ENCODE results near the gene ZP1.
"Not testable (repeated sequence)": the region's sequence is repeated elsewhere in the genome, so short reads cannot be mapped to it uniquely, and the experiment has no call there.

ZP1 gene

GRCh38 chr11:60866911-60867870, at the start of gene ZP1:
TSS of gene ZP1 (plus strand) at chr11:60867542. CDS start at chr11:60867562, 20 bp downstream.
- Mint-ChIP-seq H3K27me3 (peaks cover 10% of the 10 kb centered on the region), H3K27ac (ENCODE audit: low read depth) (no peak within 1 kb of the TSS), H3K36me3 (ENCODE audit: insufficient read depth) (no peaks in the 10 kb centered on the region), H3K4me1 (peaks cover 12% of the 10 kb centered on the region), H3K9me3 (no peaks in the 10 kb centered on the region), H3K4me3 (no peak within 1 kb of the TSS)
- DNase-seq (ENCODE audit: low spot score in 2 of 2): no peak
- ATAC-seq (replicated peaks; ENCODE audit: extremely low read depth, poor library complexity, severe bottlenecking): no peak

GRCh38 chr11:60818057-60818456, 49.3 kb upstream of the ZP1 start:
- no peaks in the 10 kb centered on the region for H3K4me1 Mint-ChIP-seq
- ATAC-seq (replicated peaks; ENCODE audit: extremely low read depth, poor library complexity, severe bottlenecking) (no peak), DNase-seq (ENCODE audit: low spot score in 2 of 2) (no peak)
- H3K4me3 Mint-ChIP-seq: no peak overlapping the region
- H3K27me3 Mint-ChIP-seq: peaks cover 5% of the 10 kb centered on the region
- no peaks in the 10 kb centered on the region for H3K36me3 Mint-ChIP-seq (ENCODE audit: insufficient read depth)
- no peak overlapping the region for H3K27ac Mint-ChIP-seq (ENCODE audit: low read depth)
- no peaks in the 10 kb centered on the region for H3K9me3 Mint-ChIP-seq

GRCh38 chr11:60821827-60822599, 45.3 kb upstream of the ZP1 start:
- Mint-ChIP-seq H3K36me3 (ENCODE audit: insufficient read depth) (no peaks in the 10 kb centered on the region), H3K4me3 (no peak overlapping the region), H3K27ac (ENCODE audit: low read depth) (no peak overlapping the region), H3K27me3 (no peaks in the 10 kb centered on the region), H3K4me1 (no peaks in the 10 kb centered on the region), H3K9me3 (no peaks in the 10 kb centered on the region)
- DNase-seq (ENCODE audit: low spot score in 2 of 2) (no peak), ATAC-seq (replicated peaks; ENCODE audit: extremely low read depth, poor library complexity, severe bottlenecking) (no peak)

GRCh38 chr11:60823745-60824306, 43.5 kb upstream of the ZP1 start:
- H3K27me3 Mint-ChIP-seq; H3K36me3 Mint-ChIP-seq (ENCODE audit: insufficient read depth); H3K4me3 Mint-ChIP-seq; H3K9me3 Mint-ChIP-seq; H3K27ac Mint-ChIP-seq (ENCODE audit: low read depth); DNase-seq (ENCODE audit: low spot score in 2 of 2); H3K4me1 Mint-ChIP-seq; ATAC-seq (replicated peaks; ENCODE audit: extremely low read depth, poor library complexity, severe bottlenecking): not testable (repeated sequence)

GRCh38 chr11:60825118-60825517, 42.2 kb upstream of the ZP1 start:
- H3K4me1 Mint-ChIP-seq: no peaks in the 10 kb centered on the region

GRCh38 chr11:60825790-60826189, 41.6 kb upstream of the ZP1 start:
- H3K36me3 Mint-ChIP-seq (ENCODE audit: insufficient read depth): peaks cover 7% of the 10 kb centered on the region

More at GRCh38 chr11:60825118-60825517, 42.2 kb upstream of the ZP1 start:
- H3K9me3 Mint-ChIP-seq: no peaks in the 10 kb centered on the region
- no peak overlapping the region for H3K27ac Mint-ChIP-seq (ENCODE audit: low read depth)
- H3K27me3 Mint-ChIP-seq: no peaks in the 10 kb centered on the region
- no peak overlapping the region for H3K4me3 Mint-ChIP-seq
- DNase-seq (ENCODE audit: low spot score in 2 of 2) (no peak), ATAC-seq (replicated peaks; ENCODE audit: extremely low read depth, poor library complexity, severe bottlenecking) (no peak)
- H3K36me3 Mint-ChIP-seq (ENCODE audit: insufficient read depth): peaks cover 5% of the 10 kb centered on the region

GRCh38 chr11:60830478-60831142, 36.7 kb upstream of the ZP1 start:
- Mint-ChIP-seq H3K27me3 (peaks cover 10% of the 10 kb centered on the region), H3K4me1 (no peaks in the 10 kb centered on the region), H3K9me3 (no peaks in the 10 kb centered on the region), H3K36me3 (ENCODE audit: insufficient read depth) (peaks cover 9% of the 10 kb centered on the region), H3K4me3 (no peak overlapping the region), H3K27ac (ENCODE audit: low read depth) (no peak overlapping the region)
- no peak for ATAC-seq (replicated peaks; ENCODE audit: extremely low read depth, poor library complexity, severe bottlenecking)
- DNase-seq (ENCODE audit: low spot score in 2 of 2): no peak

More at GRCh38 chr11:60825790-60826189, 41.6 kb upstream of the ZP1 start:
- Mint-ChIP-seq H3K4me3 (no peak overlapping the region), H3K27me3 (no peaks in the 10 kb centered on the region), H3K27ac (ENCODE audit: low read depth) (no peak overlapping the region), H3K4me1 (no peaks in the 10 kb centered on the region), H3K9me3 (no peaks in the 10 kb centered on the region)
- DNase-seq (ENCODE audit: low spot score in 2 of 2) (no peak), ATAC-seq (replicated peaks; ENCODE audit: extremely low read depth, poor library complexity, severe bottlenecking) (no peak)

- DNase-seq (ENCODE audit: low spot score in 2 of 2) (peak; percentile 64 to 73), ATAC-seq (replicated peaks; ENCODE audit: extremely low read depth, poor library complexity, severe bottlenecking) (peak; percentile 70)
- no peak overlapping the region for H3K4me3 Mint-ChIP-seq
- H3K9me3 Mint-ChIP-seq: no peaks in the 10 kb centered on the region
- H3K27me3 Mint-ChIP-seq: peaks cover 10% of the 10 kb centered on the region
- no peak overlapping the region for H3K27ac Mint-ChIP-seq (ENCODE audit: low read depth)
- H3K36me3 Mint-ChIP-seq (ENCODE audit: insufficient read depth): peaks cover 9% of the 10 kb centered on the region
- H3K4me1 Mint-ChIP-seq: no peaks in the 10 kb centered on the region
Measured at GRCh38 chr11:60831143-60831500, 36.2 kb upstream of the ZP1 start.

GRCh38 chr11:60831501-60832079, 35.8 kb upstream of the ZP1 start:
- Mint-ChIP-seq H3K9me3 (no peaks in the 10 kb centered on the region), H3K36me3 (ENCODE audit: insufficient read depth) (peaks cover 9% of the 10 kb centered on the region), H3K4me1 (no peaks in the 10 kb centered on the region), H3K27ac (ENCODE audit: low read depth) (no peak overlapping the region), H3K4me3 (no peak overlapping the region), H3K27me3 (peaks cover 10% of the 10 kb centered on the region)
- DNase-seq (ENCODE audit: low spot score in 2 of 2) (no peak), ATAC-seq (replicated peaks; ENCODE audit: extremely low read depth, poor library complexity, severe bottlenecking) (no peak)

- DNase-seq (ENCODE audit: low spot score in 2 of 2): no peak
- H3K9me3 Mint-ChIP-seq: no peaks in the 10 kb centered on the region
- H3K27ac Mint-ChIP-seq (ENCODE audit: low read depth): no peak overlapping the region
- ATAC-seq (replicated peaks; ENCODE audit: extremely low read depth, poor library complexity, severe bottlenecking): no peak
- peaks cover 5% of the 10 kb centered on the region for H3K4me1 Mint-ChIP-seq
- H3K36me3 Mint-ChIP-seq (ENCODE audit: insufficient read depth): peaks cover 4% of the 10 kb centered on the region
- H3K27me3 Mint-ChIP-seq: peaks cover 10% of the 10 kb centered on the region
- H3K4me3 Mint-ChIP-seq: no peak overlapping the region
Measured at GRCh38 chr11:60834742-60835533, 32.4 kb upstream of the ZP1 start.

GRCh38 chr11:60835534-60835846, 31.9 kb upstream of the ZP1 start:
- H3K9me3 Mint-ChIP-seq: no peaks in the 10 kb centered on the region
- no peak overlapping the region for H3K27ac Mint-ChIP-seq (ENCODE audit: low read depth)
- no peak for DNase-seq (ENCODE audit: low spot score in 2 of 2)
- ATAC-seq (replicated peaks; ENCODE audit: extremely low read depth, poor library complexity, severe bottlenecking): no peak
- no peak overlapping the region for H3K4me3 Mint-ChIP-seq
- H3K4me1 Mint-ChIP-seq: peaks cover 5% of the 10 kb centered on the region
- peaks cover 10% of the 10 kb centered on the region for H3K27me3 Mint-ChIP-seq
- H3K36me3 Mint-ChIP-seq (ENCODE audit: insufficient read depth): peaks cover 4% of the 10 kb centered on the region
